22Rv1 (cell line): ENCODE results near the gene GFRA1.

Source experiments
- H3K27ac ChIP-seq: fragments of 450-650 bp; 2 replicates; pipeline ENCODE4 v1.5.1; 2017
- ZFX ChIP-seq: fragments of 450-650 bp; IDR thresholded peaks from 2 replicates; pipeline ENCODE4 v1.6.1; 2017; ENCODE audit warnings: antibody characterized with exemption, borderline replicate concordance
- TF ChIP-seq, protein P1 (sequence below): fragments of 450-650 bp; IDR thresholded peaks from 2 replicates; pipeline ENCODE4 v1.5.1; 2017; ENCODE audit warnings: mild to moderate bottlenecking

Gene GFRA1

DNA sequence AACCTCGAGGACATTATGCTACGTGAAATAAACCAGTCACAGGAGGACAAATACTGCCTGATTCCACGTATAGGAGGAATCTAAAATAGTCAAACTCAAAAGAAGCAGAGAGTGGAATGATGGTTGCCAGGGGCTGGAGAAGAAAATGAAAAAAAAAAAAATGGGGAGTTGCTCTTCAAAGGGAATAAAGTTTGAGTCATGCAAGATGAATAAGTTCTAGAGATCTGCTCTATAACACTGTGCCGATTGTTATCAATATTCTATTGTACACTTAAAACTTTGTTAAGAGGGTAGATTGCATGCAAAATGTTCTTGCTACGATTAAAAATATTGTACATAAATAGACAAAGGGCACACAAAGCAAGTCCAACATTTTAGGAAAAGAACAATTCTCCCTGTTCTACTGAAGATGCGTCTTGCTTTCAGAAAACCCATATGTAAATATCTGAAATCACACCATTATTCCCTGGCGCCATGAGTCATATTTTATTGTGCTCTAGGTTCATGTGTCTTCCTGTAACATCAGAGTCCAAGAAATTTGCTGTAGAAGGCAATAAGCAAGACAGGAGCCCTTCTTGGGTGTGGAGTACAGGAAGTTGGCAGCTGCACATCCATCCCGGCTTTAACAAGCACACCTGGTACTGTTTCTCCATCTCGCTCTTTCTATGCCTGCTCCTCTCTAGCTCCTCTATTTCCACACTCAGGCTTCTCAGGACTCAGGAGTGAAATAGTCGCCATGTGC is 145.9 kb downstream of the GFRA1 start:
- no peak for TF ChIP-seq ZFX
- TF ChIP-seq, protein P1, sequence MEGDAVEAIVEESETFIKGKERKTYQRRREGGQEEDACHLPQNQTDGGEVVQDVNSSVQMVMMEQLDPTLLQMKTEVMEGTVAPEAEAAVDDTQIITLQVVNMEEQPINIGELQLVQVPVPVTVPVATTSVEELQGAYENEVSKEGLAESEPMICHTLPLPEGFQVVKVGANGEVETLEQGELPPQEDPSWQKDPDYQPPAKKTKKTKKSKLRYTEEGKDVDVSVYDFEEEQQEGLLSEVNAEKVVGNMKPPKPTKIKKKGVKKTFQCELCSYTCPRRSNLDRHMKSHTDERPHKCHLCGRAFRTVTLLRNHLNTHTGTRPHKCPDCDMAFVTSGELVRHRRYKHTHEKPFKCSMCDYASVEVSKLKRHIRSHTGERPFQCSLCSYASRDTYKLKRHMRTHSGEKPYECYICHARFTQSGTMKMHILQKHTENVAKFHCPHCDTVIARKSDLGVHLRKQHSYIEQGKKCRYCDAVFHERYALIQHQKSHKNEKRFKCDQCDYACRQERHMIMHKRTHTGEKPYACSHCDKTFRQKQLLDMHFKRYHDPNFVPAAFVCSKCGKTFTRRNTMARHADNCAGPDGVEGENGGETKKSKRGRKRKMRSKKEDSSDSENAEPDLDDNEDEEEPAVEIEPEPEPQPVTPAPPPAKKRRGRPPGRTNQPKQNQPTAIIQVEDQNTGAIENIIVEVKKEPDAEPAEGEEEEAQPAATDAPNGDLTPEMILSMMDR = no peak
- no peak overlapping the region for H3K27ac ChIP-seq

DNA sequence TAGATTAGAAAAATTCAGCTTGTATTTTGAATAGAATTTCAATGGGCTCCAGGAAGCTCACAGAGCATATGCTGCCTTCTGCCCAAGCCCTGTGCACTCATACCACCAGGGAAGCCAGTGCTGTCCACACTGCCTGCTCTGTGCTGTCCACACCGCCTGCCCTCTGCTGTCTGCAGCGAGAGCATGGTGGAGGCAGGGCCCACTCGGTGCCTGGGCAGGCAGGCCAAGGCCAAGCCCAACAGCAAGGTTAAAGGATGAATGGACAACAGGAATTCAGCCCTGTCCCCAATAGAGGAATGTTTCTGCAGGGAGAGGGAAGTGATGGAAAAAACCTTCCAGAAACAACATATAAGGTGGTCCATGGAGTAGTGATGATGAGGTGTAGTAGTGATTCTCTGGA is 146.8 kb downstream of the GFRA1 start:
- TF ChIP-seq ZFX = no peak
- TF ChIP-seq, protein P1 = no peak
- H3K27ac ChIP-seq = no peak overlapping the region

DNA sequence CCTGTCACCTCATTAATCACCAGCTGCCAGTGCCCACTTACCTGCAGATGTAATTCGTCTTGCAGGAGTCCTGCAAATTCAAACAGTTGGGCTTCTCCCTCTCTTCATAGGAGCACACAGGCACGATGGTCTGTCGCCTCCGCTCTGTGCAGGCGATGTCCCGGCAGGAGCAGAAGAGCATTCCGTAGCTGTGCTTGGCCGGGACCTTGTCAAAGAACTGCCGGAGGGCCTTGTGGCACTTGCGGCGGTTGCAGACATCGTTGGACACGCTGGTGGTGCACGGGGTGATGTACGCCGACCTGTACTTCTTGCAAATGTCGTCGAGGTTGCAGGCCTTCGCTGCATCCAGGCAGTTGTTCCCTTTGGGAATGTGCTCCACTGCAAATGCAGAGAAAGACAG is 147.8 kb downstream of the GFRA1 start:
- H3K27ac ChIP-seq = no peak overlapping the region
- TF ChIP-seq, protein P1 = no peak

DNA sequence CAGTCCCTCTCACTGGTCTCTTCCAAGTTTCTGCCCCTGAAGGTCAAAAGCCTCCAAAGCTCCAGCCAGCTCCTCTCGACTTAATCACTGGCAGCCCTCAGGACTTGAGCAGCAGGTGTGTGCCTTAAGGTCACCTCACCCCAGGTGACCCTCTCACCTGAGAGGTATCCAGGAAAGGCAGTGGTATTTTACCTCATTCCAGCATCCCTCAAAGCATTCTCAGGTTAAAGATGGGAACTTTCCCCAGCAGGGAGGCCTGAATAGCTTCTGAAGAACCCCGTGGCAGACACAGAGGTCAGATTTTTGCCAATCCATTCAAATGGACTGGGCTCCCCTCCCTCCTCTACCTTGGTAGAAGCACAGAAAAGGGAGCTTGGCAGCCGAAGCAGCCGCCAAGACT is 148.2 kb downstream of the GFRA1 start:
- H3K27ac ChIP-seq = no peak overlapping the region
- TF ChIP-seq ZFX = no peak
- TF ChIP-seq, protein P1 = no peak

DNA sequence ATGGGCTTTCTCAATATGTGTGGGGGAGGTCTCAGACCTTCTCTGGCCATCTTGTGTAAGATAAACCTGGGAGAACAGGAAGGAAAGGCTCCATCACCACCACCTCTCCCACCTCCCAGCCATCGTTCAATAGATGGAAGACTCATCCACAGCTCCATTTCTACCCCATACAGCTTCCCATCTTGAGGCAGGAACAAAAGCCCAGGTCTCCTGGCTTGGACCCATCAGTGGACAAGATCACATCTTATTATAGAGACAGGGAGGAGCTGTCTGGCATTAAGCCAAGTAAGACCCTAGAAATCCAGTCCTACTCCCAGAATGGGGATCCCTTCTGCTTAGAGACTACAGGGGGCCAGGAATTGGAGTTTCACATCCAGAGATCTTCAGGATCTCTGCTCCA is 150.3 kb downstream of the GFRA1 start:
- H3K27ac ChIP-seq = no peak overlapping the region
- TF ChIP-seq ZFX = no peak
- TF ChIP-seq, protein P1 = no peak

DNA sequence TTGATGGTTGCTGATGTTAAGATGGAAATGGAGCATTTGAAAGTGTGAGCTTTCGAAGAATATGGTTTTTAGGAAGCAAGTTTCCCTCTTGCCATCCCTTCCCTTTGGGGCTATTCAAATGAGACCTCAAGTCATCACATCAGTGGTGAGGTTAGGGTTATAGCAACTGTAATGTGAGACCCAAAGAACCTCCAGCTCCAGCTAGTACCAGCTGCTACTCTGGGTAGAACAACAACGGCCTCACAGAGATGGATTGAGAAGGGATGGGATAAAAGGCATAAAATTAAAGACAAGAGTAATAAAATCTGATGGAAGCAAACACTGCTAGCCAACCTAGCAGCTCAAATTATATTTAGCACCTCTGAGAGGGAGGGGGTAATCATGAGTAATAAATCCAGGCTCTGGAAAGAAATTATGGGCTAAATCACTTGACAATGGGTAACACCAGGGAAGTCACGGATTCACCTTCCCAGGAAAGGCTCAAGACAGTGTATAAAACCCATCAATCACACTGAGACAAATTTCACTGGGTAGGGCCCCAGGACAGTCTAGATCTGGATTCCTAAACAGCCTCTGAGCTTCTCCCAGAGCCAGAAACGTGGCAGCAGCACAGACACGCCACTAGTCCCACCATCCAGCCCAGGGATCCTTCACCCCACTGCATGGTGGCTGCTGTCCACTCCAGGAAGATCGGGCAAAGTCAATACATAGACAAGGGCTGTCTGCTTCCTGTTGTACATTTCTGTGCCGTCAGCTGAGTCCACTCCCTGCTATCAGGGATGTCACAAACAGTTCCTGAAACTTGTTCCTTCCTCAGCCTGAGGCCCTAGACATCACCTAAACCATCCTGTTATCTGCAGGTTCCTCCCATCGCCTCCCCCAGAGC is 151.1 kb downstream of the GFRA1 start:
- no peak overlapping the region for H3K27ac ChIP-seq
- TF ChIP-seq ZFX = no peak
- TF ChIP-seq, protein P1 = no peak
